HCT116 (cell line): Measurements from ENCODE around the gene SDK2. TPM values are rescaled to one million over a fixed set of nuclear protein-coding genes. Genes with fewer than 3 reads are reported as not detected.
A peak's percentile ranks its signal among the peaks of the same experiment; 100 is the strongest.

Experiments
- ATAC-seq: fragments of 200-7000 bp; cut with Tn5 transposase; 2 replicates; pipeline ENCODE4 v1.9.1; 2020; ENCODE audit warnings: mild to moderate bottlenecking, moderate library complexity
- BruUV-seq: library from RNA; stranded (reverse); fragments of 400-500 nt; replicated peaks from 2 replicates; lab custom pipeline; 2021; lab: Mats Ljungman, UMichigan
- CTCF ChIA-PET: fragments of 300-600 bp; sonication (Branson Sonifier 250); formaldehyde crosslinking; loops from one replicate; lab custom pipeline; 2021; ENCODE audit warnings: antibody characterized with exemption; lab: Charles Lee
- POLR2A ChIA-PET: fragments of 300-600, 350-600 bp; sonication (Branson Sonifier 250); formaldehyde crosslinking; loops from one replicate; lab custom pipeline; 2021; ENCODE audit warnings: antibody characterized with exemption; lab: Charles Lee
- RAD21 ChIA-PET, 2 experiments: fragments of 300-600 bp; sonication (Branson Sonifier 250); formaldehyde crosslinking; loops; one replicate each; lab custom pipeline; 2023; ENCODE audit warnings: low total read pairs in 2 of 2; ENCODE audit not compliant: uncharacterized antibody in 2 of 2, unreplicated experiment in 2 of 2, low non-redundant PET in 1 of 2; lab: Charles Lee
- DNase-seq: peaks from one replicate; pipeline ENCODE4 v3.0.0-alpha.2; 2010; ENCODE audit warnings: low read depth, low spot score
- H2AFZ ChIP-seq: fragments of 200-600 bp; shearing (Covaris generic), sonication (generic); 2 replicates; pipeline ENCODE4 v1.6.1; 2017; ENCODE audit warnings: low read depth, mixed run types, mixed read lengths, antibody characterized with exemption, low read length; ENCODE audit not compliant: poor library complexity, severe bottlenecking
- H3K27ac ChIP-seq: 2 replicates; pipeline ENCODE4 v1.5.1; 2012; ENCODE audit warnings: low read depth, low read length
- H3K27me3 ChIP-seq: fragments of 200-600 bp; sonication (generic); 2 replicates; pipeline ENCODE4 v1.6.1; 2016; ENCODE audit warnings: mixed run types, low read length, mixed read lengths; ENCODE audit not compliant: insufficient read depth
- H3K36me3 ChIP-seq, 2 experiments: fragments of 200-500 bp in 1 of 2; fragments of 200-600 bp in 1 of 2; sonication (Bioruptor generic) in 1 of 2; sonication (generic) in 1 of 2; 2 replicates each; pipeline versions ENCODE4 v1.5.1 to v1.6.1; 2014 to 2016; ENCODE audit warnings: low read length in 2 of 2, inconsistent platforms in 1 of 2, mixed read lengths in 1 of 2, mixed run types in 1 of 2; ENCODE audit not compliant: insufficient read depth in 2 of 2, control insufficient read depth in 1 of 2
- H3K4me1 ChIP-seq, 2 experiments: fragments of 200-600 bp in 1 of 2; sonication (generic) in 1 of 2; 2 replicates each; pipeline versions ENCODE4 v1.5.1 to v1.6.1; 2012 to 2017; ENCODE audit warnings: low read length in 2 of 2, inconsistent platforms in 1 of 2, mild to moderate bottlenecking in 1 of 2, mixed read lengths in 1 of 2, mixed run types in 1 of 2, moderate library complexity in 1 of 2; ENCODE audit not compliant: insufficient read depth in 2 of 2, control insufficient read depth in 1 of 2
- H3K4me2 ChIP-seq: fragments of 200-600 bp; sonication (generic); 2 replicates; pipeline ENCODE4 v1.6.1; 2017; ENCODE audit warnings: mixed run types, low read length, mixed read lengths
- H3K4me3 ChIP-seq, 2 experiments: fragments of 200-600 bp in 1 of 2; sonication (generic) in 1 of 2; replicated peaks in 1 of 2; 2 replicates each; pipeline ENCODE4 v1.5.1; 2011 to 2016; ENCODE audit warnings: low read length in 2 of 2, control low read depth in 1 of 2, low read depth in 1 of 2, mild to moderate bottlenecking in 1 of 2, mixed read lengths in 1 of 2, mixed run types in 1 of 2
- H3K79me2 ChIP-seq: fragments of 200-600 bp; sonication (generic); 2 replicates; pipeline ENCODE4 v1.6.1; 2017; ENCODE audit warnings: mild to moderate bottlenecking, mixed run types, low read length, moderate library complexity, mixed read lengths; ENCODE audit not compliant: insufficient read depth
- H3K9ac ChIP-seq: fragments of 200-600 bp; sonication (generic); 2 replicates; pipeline ENCODE4 v1.6.1; 2016; ENCODE audit warnings: low read length, mixed read lengths
- H3K9me2 ChIP-seq: fragments of 200-600 bp; sonication (generic), shearing (Covaris generic); 2 replicates; pipeline ENCODE4 v1.6.1; 2017; ENCODE audit warnings: mixed run types, mild to moderate bottlenecking, moderate library complexity; ENCODE audit not compliant: insufficient read depth
- H3K9me3 ChIP-seq, 2 experiments: fragments of 200-500 bp in 1 of 2; fragments of 200-600 bp in 1 of 2; sonication (Bioruptor generic) in 1 of 2; sonication (generic) in 1 of 2; 2 replicates each; pipeline ENCODE4 v1.6.1; 2014 to 2017; ENCODE audit warnings: low read length in 2 of 2, mixed read lengths in 2 of 2, inconsistent platforms in 1 of 2, low read depth in 1 of 2, mild to moderate bottlenecking in 1 of 2, mixed run types in 1 of 2, moderate library complexity in 1 of 2; ENCODE audit not compliant: control insufficient read depth in 1 of 2, insufficient read depth in 1 of 2
- H4K20me1 ChIP-seq: fragments of 200-600 bp; sonication (generic), shearing (Covaris generic); 2 replicates; pipeline ENCODE4 v1.6.1; 2017; ENCODE audit warnings: mixed run types, mild to moderate bottlenecking, moderate library complexity; ENCODE audit not compliant: insufficient read depth
- ATF3 ChIP-seq: IDR thresholded peaks from 2 replicates; pipeline ENCODE4 v1.6.1; 2012
- CBX3 ChIP-seq: IDR thresholded peaks from 2 replicates; pipeline ENCODE4 v1.6.1; 2012; ENCODE audit warnings: low read depth
- CEBPB ChIP-seq: IDR thresholded peaks from 2 replicates; pipeline ENCODE4 v1.6.1; 2012; ENCODE audit warnings: low read depth
- CTCF ChIP-seq, 3 experiments: fragments of 200-600 bp in 1 of 3; sonication (generic) in 1 of 3; IDR thresholded peaks in 2 of 3; conservative IDR thresholded peaks in 1 of 3; 2 replicates each; pipeline ENCODE4 v1.5.1; 2012 to 2017; ENCODE audit warnings: low read depth in 2 of 3, low read length in 2 of 3, antibody characterized with exemption in 1 of 3, borderline replicate concordance in 1 of 3, control low read depth in 1 of 3, mild to moderate bottlenecking in 1 of 3, mixed read lengths in 1 of 3, mixed run types in 1 of 3, moderate library complexity in 1 of 3; ENCODE audit not compliant: insufficient read depth in 1 of 3
- EGR1 ChIP-seq: IDR thresholded peaks from 2 replicates; pipeline ENCODE4 v1.6.1; 2012; ENCODE audit warnings: low read depth
- ELF1 ChIP-seq: IDR thresholded peaks from 2 replicates; pipeline ENCODE4 v1.6.1; 2012; ENCODE audit warnings: low read depth, borderline replicate concordance
- FOSL1 ChIP-seq: IDR thresholded peaks from 2 replicates; pipeline ENCODE4 v1.6.1; 2012; ENCODE audit warnings: low read depth
- JUND ChIP-seq: IDR thresholded peaks from 2 replicates; pipeline ENCODE4 v1.6.1; 2012
- MAX ChIP-seq: IDR thresholded peaks from 2 replicates; pipeline ENCODE4 v1.6.1; 2012
- POLR2AphosphoS5 ChIP-seq: IDR thresholded peaks from 2 replicates; pipeline ENCODE4 v1.6.1; 2011; ENCODE audit warnings: mild to moderate bottlenecking, low read depth, low read length, moderate library complexity
- RAD21 ChIP-seq: IDR thresholded peaks from 2 replicates; pipeline ENCODE4 v1.6.1; 2012; ENCODE audit warnings: low read depth, mild to moderate bottlenecking
- REST ChIP-seq: IDR thresholded peaks from 2 replicates; pipeline ENCODE4 v1.6.1; 2012; ENCODE audit warnings: low read depth
- SP1 ChIP-seq: IDR thresholded peaks from 2 replicates; pipeline ENCODE4 v1.6.1; 2012; ENCODE audit warnings: low read depth
- SRF ChIP-seq: IDR thresholded peaks from 2 replicates; pipeline ENCODE4 v1.6.1; 2012; ENCODE audit warnings: low read depth
- TCF7L2 ChIP-seq: IDR thresholded peaks from 2 replicates; pipeline ENCODE4 v1.7.0; 2011; ENCODE audit warnings: borderline replicate concordance, inconsistent platforms; ENCODE audit not compliant: insufficient read depth, insufficient read length; ENCODE audit errors: extremely low read depth
- YY1 ChIP-seq: IDR thresholded peaks from 2 replicates; pipeline ENCODE4 v1.6.1; 2011; ENCODE audit warnings: low read length, low read depth, moderate library complexity, mild to moderate bottlenecking; ENCODE audit not compliant: insufficient replicate concordance; ENCODE audit errors: extremely low read depth
- ZBTB33 ChIP-seq: IDR thresholded peaks from 2 replicates; pipeline ENCODE4 v1.6.1; 2011; ENCODE audit warnings: mild to moderate bottlenecking, low read length, moderate library complexity; ENCODE audit not compliant: insufficient replicate concordance; ENCODE audit errors: extremely low read depth
- ZFX ChIP-seq: fragments of 450-650 bp; IDR thresholded peaks from 2 replicates; pipeline ENCODE4 v1.6.1; 2017
- ZNF274 ChIP-seq: fragments of 200-500 bp; sonication (Bioruptor generic); IDR thresholded peaks from 2 replicates; pipeline ENCODE4 v1.6.1; 2014; ENCODE audit warnings: mild to moderate bottlenecking, low read depth, low read length, inconsistent platforms
- intact Hi-C: fragments of 100-400 bp; cut with micrococcal nuclease; formaldehyde crosslinking; loops from 2 replicates; pipeline ENCODE4 v1.10.0; 2022
- total RNA-seq: library from RNA; stranded (reverse); gene quantifications from one replicate; pipeline ENCODE4 v1.2.1, GENCODE V29; 2021; ENCODE audit not compliant: unreplicated experiment

The SDK2 gene
- total RNA-seq, 1 experiment from 2014 or later = 0.10 TPM

GRCh38 chr17:73300392-73300791 is 343.9 kb downstream of the SDK2 start:
- Histone ChIP-seq H2AFZ (no peak overlapping the region), H3K9me2 (no peaks in the 10 kb centered on the region), H4K20me1 (no peaks in the 10 kb centered on the region)
- intact Hi-C loops = no loop called here
- TF ChIP-seq SP1 = no peak
- no peak for TF ChIP-seq YY1
- no peak for TF ChIP-seq POLR2AphosphoS5
- no peak for TF ChIP-seq TCF7L2
- TF ChIP-seq CTCF (IDR thresholded peaks at IDR 0.05 in 2 of 3, conservative IDR thresholded peaks at IDR 0.05 in 1 of 3; ENCODE audit: borderline replicate concordance in 1 of 3, insufficient read depth in 1 of 3, low read depth in 2 of 3, low read length in 2 of 3) = no peak
- TF ChIP-seq ZBTB33 = no peak
- TF ChIP-seq ATF3 = no peak
- TF ChIP-seq JUND = no peak
- TF ChIP-seq SRF = no peak
- no peak for TF ChIP-seq RAD21
- TF ChIP-seq CBX3 = no peak
- TF ChIP-seq CEBPB = no peak
- no peak for TF ChIP-seq ZNF274
- no peak for TF ChIP-seq ZFX
- no peak for TF ChIP-seq EGR1
- no peak for TF ChIP-seq FOSL1
- no peak for TF ChIP-seq ELF1
- no peak for TF ChIP-seq MAX
- no peak for TF ChIP-seq REST
- TF ChIP-seq, all 23 proteins: peak for 0
- CTCF ChIA-PET = interaction anchor here (1.2 kb wide), 1 partner anchor 11 kb away, joined by 3 read pairs; no protein-coding TSS in a partner anchor
- BruUV-seq = no TSS peak
- DNase-seq = no peak
- H3K9ac ChIP-seq = no peak overlapping the region
- RAD21 ChIA-PET = interaction anchor here in 1 of 2 experiments (0.7 kb wide), 1 partner anchor 666 kb away, joined by 3 read pairs; no protein-coding TSS in a partner anchor
- peaks cover 86% of the 10 kb centered on the region for H3K79me2 ChIP-seq
- peaks cover 38 to 63% of the 10 kb centered on the region in 2 experiments for H3K4me1 ChIP-seq
- H3K27ac ChIP-seq = no peak overlapping the region
- no peaks in the 10 kb centered on the region for H3K9me3 ChIP-seq
- no peak for ATAC-seq
- POLR2A ChIA-PET = interaction anchor here (3.4 kb wide), 1 partner anchor 8 kb away, joined by 15 read pairs; no protein-coding TSS in a partner anchor
- 0 out of 2 replicates have a peak overlapping the region, but pooled peaks have one; percentile 0 for H3K4me2 ChIP-seq
- H3K27me3 ChIP-seq = no peaks in the 10 kb centered on the region
- H3K36me3 ChIP-seq = no peaks in the 10 kb centered on the region
- no peak overlapping the region for H3K4me3 ChIP-seq
